Measurements from ENCODE around the gene PIGQ.

The PIGQ gene

GRCh38 chr16:625117-625976, 55.6 kb downstream of the PIGQ start:
- Histone ChIP-seq H3K4me1 (peaks cover 0 to 14% (median 2%) of the 10 kb centered on the region in 4 donors), H3K27ac (no peak overlapping the region), H3K36me3 (peaks cover 15 to 52% (median 35%) of the 10 kb centered on the region in 3 donors), H3K4me3 (no peak overlapping the region), H3K27me3 (no peaks in the 10 kb centered on the region), H3K9me3 (no peaks in the 10 kb centered on the region)
- TF ChIP-seq CTCF (IDR thresholded peaks at IDR 0.05) = no peak
- intact Hi-C loops (cut with DNase I; ENCODE audit: low total_unique reads) = no loop called here
- no peak for DNase-seq

GRCh38 chr16:625977-626765, 56.4 kb downstream of the PIGQ start:
- no peak overlapping the region for H3K4me3 ChIP-seq
- DNase-seq = no peak
- intact Hi-C loops (cut with DNase I; ENCODE audit: low total_unique reads) = no loop called here
- peaks cover 0 to 22% (median 9%) of the 10 kb centered on the region in 4 donors for H3K4me1 ChIP-seq
- H3K9me3 ChIP-seq = no peaks in the 10 kb centered on the region
- peaks cover 15 to 52% (median 35%) of the 10 kb centered on the region in 3 donors for H3K36me3 ChIP-seq
- no peak for TF ChIP-seq CTCF (IDR thresholded peaks at IDR 0.05)
- H3K27me3 ChIP-seq = peaks cover 0 to 2% of the 10 kb centered on the region in 2 donors
- H3K27ac ChIP-seq = no peak overlapping the region

- Histone ChIP-seq H3K4me3 (no peak overlapping the region), H3K4me1 (peaks cover 0 to 22% (median 11%) of the 10 kb centered on the region in 4 donors), H3K27me3 (peaks cover 0 to 4% of the 10 kb centered on the region in 2 donors), H3K36me3 (peaks cover 15 to 52% (median 35%) of the 10 kb centered on the region in 3 donors), H3K9me3 (no peaks in the 10 kb centered on the region), H3K27ac (no peak overlapping the region)
- DNase-seq = no peak
- TF ChIP-seq CTCF (IDR thresholded peaks at IDR 0.05) = no peak
- intact Hi-C loops (cut with DNase I; ENCODE audit: low total_unique reads) = no loop called here
These were observed 57.2 kb downstream of the PIGQ start for GRCh38 chr16:626787-627453.

GRCh38 chr16:627454-628239, 57.9 kb downstream of the PIGQ start:
- TF ChIP-seq CTCF (IDR thresholded peaks at IDR 0.05) = no peak
- intact Hi-C loops (cut with DNase I; ENCODE audit: low total_unique reads) = no loop called here
- peaks cover 15 to 55% (median 35%) of the 10 kb centered on the region in 3 donors for H3K36me3 ChIP-seq
- peaks cover 0 to 21% (median 11%) of the 10 kb centered on the region in 4 donors for H3K4me1 ChIP-seq
- peaks cover 0 to 7% of the 10 kb centered on the region in 2 donors for H3K27me3 ChIP-seq
- DNase-seq = no peak
- H3K4me3 ChIP-seq = no peak overlapping the region
- no peaks in the 10 kb centered on the region for H3K9me3 ChIP-seq
- H3K27ac ChIP-seq = no peak overlapping the region
